Esophagus squamous epithelium (tissue), 4 donors: Measurements from ENCODE around the gene MNAT1.

Source experiments
- POLR2A ChIP-seq, 4 donors: fragments of 450-650 bp; IDR thresholded peaks; one replicate each; pipeline ENCODE4 v1.6.1; 2017; ENCODE audit warnings: antibody characterized with exemption in 4 of 4, mild to moderate bottlenecking in 4 of 4, moderate library complexity in 3 of 4
- TF ChIP-seq, protein P1 (sequence below), 6 experiments: fragments of 450-650 bp in 4 of 6; fragments of 200-600 bp in 2 of 6; sonication (generic) in 2 of 6; IDR thresholded peaks; one replicate each; pipeline ENCODE4 v1.5.1; 2016 to 2019; ENCODE audit warnings: antibody characterized with exemption in 6 of 6, mild to moderate bottlenecking in 4 of 6, moderate library complexity in 4 of 6

- TF ChIP-seq, protein P1, sequence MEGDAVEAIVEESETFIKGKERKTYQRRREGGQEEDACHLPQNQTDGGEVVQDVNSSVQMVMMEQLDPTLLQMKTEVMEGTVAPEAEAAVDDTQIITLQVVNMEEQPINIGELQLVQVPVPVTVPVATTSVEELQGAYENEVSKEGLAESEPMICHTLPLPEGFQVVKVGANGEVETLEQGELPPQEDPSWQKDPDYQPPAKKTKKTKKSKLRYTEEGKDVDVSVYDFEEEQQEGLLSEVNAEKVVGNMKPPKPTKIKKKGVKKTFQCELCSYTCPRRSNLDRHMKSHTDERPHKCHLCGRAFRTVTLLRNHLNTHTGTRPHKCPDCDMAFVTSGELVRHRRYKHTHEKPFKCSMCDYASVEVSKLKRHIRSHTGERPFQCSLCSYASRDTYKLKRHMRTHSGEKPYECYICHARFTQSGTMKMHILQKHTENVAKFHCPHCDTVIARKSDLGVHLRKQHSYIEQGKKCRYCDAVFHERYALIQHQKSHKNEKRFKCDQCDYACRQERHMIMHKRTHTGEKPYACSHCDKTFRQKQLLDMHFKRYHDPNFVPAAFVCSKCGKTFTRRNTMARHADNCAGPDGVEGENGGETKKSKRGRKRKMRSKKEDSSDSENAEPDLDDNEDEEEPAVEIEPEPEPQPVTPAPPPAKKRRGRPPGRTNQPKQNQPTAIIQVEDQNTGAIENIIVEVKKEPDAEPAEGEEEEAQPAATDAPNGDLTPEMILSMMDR (IDR thresholded peaks at IDR 0.05) = no peak
- TF ChIP-seq POLR2A (IDR thresholded peaks at IDR 0.05) = no peak
Measured at GRCh38 chr14:60840313-60840712, 105.8 kb downstream of the MNAT1 start.
